GM10847 (cell line): ENCODE measurements around the gene TBX4.

Source experiments
- POLR2A ChIP-seq: IDR thresholded peaks from 2 replicates; pipeline ENCODE4 v1.6.1; 2011; ENCODE audit not compliant: insufficient read length; ENCODE audit errors: extremely low read depth

TBX4 gene

GRCh38 chr17:61487989-61488595 is 35.9 kb downstream of the TBX4 start:
- TF ChIP-seq POLR2A: no peak

GRCh38 chr17:61488878-61489718 is 36.9 kb downstream of the TBX4 start:
- TF ChIP-seq POLR2A: no peak

GRCh38 chr17:61489719-61490490 is 37.7 kb downstream of the TBX4 start:
- no peak for TF ChIP-seq POLR2A

- no peak for TF ChIP-seq POLR2A
Observed at GRCh38 chr17:61490540-61490975, 38.3 kb downstream of the TBX4 start.

GRCh38 chr17:61491981-61492380 is 39.8 kb downstream of the TBX4 start:
- no peak for TF ChIP-seq POLR2A

- TF ChIP-seq POLR2A: no peak
Observed at GRCh38 chr17:61492759-61493526, 40.7 kb downstream of the TBX4 start.

- TF ChIP-seq POLR2A: no peak
Observed at GRCh38 chr17:61494325-61495160, 42.3 kb downstream of the TBX4 start.

GRCh38 chr17:61495161-61495857 is 43.1 kb downstream of the TBX4 start:
- no peak for TF ChIP-seq POLR2A

- no peak for TF ChIP-seq POLR2A
Observed at GRCh38 chr17:61496174-61496956, 44.1 kb downstream of the TBX4 start.

GRCh38 chr17:61496957-61497653 is 44.9 kb downstream of the TBX4 start:
- TF ChIP-seq POLR2A: no peak

GRCh38 chr17:61498042-61498994 is 46.1 kb downstream of the TBX4 start:
- no peak for TF ChIP-seq POLR2A

GRCh38 chr17:61499632-61500031 is 47.4 kb downstream of the TBX4 start:
- no peak for TF ChIP-seq POLR2A
